ENCODE data around the gene ADAMTS14.
A peak's percentile ranks its signal among the peaks of the same experiment; 100 is the strongest.
"Not testable (repeated sequence)": the region's sequence is repeated elsewhere in the genome, so short reads cannot be mapped to it uniquely, and the experiment has no call there.

ADAMTS14 gene

DNA sequence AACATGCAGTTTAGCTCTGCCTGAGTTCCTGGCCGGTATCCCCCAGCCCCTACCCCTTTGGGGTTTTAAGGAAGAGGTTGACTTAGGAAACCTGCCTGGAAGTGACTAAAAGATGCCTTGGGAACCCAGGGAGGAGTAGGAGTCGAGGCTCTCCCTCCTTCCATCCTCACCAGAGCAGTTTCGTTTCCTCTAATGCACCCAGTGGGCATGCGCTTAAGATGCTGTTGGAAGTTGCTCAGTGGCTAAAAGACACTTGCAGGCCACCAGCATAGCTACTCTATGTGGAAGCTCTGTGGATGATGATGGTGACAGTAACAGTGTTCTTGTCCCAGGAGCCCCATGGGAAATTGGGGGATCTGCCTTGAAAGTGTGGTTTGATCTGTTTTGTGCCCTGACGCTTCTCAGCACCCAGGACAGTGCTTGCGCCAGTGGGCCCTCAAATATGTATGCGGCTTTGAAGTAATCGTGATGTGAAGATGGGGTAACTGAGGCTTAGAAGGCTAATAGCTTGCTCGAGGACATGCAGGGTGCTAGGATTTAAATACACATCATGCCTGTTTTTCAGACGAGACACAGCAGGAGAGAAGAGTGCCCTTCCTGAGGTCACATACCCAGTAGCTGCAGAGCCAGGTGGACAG is 80.8 kb downstream of the ADAMTS14 start:
- DNase-seq (ENCODE audit: low spot score), result no peak

DNA sequence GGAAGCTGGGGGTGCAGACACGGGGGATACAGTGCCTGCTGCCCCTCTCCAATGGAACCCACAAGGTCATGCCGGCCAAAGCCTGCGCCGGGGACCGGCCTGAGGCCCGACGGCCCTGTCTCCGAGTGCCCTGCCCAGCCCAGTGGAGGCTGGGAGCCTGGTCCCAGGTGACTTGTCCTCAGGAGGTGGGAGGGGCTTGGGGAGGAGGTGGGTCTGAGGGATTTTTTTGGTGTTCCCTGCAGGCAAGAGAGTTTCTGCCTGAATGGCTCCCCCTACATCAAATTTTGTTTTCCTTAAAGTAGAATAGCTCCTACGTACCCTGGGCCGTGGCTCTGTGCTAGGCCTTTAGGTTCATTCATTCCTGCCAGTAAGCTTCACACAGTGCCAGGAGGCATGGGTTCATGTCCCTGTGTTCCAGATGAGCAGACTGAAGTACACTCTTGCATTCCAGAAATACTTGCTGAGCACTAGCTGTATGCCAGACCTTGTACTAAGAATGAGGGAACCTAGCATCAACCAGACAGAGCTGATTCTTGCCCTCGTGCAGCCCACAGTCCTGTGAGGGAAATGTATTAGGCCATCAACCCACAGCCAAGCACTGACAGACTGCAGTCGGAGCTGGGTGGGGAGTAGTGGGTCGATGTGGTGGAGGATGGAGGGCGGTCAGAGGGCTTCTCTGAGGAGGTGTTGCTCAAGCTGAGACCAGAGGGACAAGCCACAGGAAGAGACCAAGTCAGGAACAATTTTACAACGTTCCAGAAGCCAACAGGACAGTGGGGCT is 81.7 kb downstream of the ADAMTS14 start:
- no peak for DNase-seq (ENCODE audit: low spot score)

DNA sequence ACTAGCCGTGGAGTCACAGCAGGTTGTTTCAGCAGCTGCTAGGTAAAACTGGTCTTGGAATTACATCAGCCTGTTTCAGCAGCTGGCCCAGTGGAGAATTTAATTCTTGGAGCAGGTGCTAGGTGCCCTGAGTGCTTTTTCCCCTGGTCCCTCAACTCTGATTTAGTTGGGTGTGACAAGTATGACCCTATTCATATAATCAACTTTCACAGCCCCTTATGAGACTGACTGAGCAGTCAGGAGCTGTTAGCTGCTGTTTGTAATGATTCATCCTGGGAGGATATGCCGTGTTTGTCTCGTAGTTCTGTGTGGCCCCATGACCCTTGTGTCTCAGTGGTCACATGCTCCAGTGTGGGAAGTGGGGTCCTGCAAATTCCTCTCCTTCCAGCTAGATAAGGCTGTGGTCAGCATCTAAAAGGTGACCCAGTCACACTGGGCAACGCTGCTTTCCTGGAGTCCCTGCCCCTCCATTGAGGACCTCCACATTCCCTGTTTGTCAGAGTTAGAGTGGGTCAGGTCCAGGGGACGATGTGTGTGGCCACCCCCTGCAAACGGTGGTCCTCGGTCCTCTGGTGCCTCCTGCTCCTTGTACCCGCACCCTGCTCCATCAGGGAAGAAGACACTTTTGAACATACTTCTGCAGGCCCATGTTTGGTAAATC is 84.5 kb downstream of the ADAMTS14 start:
- DNase-seq (ENCODE audit: low spot score), result no peak

DNA sequence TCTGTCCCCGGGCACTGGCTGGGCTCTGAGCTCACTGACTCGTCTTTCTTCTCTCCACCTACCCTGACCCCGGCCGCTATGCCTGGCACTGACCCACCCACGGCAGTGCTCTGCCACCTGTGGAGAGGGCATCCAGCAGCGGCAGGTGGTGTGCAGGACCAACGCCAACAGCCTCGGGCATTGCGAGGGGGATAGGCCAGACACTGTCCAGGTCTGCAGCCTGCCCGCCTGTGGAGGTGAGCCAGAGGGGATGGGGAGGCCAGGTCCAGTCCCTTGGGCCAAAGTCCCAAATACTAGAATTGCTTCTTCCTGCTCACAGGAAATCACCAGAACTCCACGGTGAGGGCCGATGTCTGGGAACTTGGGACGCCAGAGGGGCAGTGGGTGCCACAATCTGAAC is 85.5 kb downstream of the ADAMTS14 start:
- DNase-seq (ENCODE audit: low spot score), result no peak

DNA sequence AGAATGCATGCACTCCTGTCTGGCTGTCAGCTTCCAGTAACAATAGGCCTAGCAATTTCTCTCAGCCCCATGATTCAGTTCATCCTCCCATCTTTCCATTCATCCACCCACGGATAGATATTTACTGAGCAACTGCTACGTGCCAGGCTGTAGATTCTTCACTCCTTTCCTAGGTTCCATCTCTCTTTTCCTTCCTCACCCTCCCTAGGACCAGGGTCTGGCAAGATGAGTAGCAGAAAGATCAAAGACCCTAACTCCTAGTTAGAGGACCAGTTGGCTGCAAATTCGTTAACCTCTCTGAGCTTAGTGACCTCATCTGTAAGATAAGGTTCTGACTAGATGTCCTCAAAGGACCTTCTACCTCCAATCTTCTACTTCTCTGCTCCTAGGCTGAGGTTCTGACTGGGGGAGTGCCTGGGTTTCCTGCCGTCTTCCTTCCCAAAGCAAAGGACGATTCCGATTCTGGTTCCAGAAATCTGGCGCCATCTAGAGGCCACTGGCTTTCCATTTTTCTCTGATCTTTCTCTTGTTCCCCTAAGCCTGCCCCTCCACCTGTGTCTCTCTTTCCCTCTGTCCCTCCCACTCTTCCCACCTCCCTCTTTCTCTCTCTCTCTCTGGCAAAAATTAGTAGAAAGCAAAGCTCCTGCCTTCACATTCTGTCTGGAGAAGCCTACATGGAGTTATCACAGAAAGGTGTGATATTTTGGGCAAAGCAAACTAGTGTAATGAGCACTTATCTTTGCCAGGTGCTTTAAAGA is 86.6 kb downstream of the ADAMTS14 start:
- DNase-seq (ENCODE audit: low spot score), result peak; percentile 79

DNA sequence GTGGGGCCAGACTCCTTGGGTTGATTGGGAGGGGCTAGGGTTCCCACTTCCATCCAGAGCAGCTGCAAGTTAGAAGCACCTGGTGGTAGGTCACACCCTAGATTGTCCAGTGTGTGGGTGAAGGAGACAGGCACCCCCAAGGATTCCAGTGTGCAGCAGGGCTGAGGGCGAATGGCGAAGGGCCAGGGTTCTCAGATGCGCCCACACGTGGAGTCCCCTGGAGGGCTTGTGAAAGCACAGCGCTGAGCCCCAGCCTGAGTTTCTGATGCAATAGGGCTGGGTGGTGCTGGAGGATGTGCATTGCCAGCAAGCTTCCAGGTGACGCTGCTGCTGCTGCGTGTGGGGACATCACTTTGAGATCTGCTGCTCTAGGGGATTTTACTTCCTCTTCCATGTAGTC is 87.5 kb downstream of the ADAMTS14 start:
- DNase-seq (ENCODE audit: low spot score), result no peak

DNA sequence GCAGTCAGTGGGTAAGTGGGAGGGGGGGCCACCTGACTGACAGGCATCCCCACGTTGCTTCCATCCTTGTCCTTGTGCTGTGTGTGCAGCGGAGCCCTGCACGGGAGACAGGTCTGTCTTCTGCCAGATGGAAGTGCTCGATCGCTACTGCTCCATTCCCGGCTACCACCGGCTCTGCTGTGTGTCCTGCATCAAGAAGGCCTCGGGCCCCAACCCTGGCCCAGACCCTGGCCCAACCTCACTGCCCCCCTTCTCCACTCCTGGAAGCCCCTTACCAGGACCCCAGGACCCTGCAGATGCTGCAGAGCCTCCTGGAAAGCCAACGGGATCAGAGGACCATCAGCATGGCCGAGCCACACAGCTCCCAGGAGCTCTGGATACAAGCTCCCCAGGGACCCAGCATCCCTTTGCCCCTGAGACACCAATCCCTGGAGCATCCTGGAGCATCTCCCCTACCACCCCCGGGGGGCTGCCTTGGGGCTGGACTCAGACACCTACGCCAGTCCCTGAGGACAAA is 88.0 kb downstream of the ADAMTS14 start:
- DNase-seq (ENCODE audit: low spot score), result no peak

DNA sequence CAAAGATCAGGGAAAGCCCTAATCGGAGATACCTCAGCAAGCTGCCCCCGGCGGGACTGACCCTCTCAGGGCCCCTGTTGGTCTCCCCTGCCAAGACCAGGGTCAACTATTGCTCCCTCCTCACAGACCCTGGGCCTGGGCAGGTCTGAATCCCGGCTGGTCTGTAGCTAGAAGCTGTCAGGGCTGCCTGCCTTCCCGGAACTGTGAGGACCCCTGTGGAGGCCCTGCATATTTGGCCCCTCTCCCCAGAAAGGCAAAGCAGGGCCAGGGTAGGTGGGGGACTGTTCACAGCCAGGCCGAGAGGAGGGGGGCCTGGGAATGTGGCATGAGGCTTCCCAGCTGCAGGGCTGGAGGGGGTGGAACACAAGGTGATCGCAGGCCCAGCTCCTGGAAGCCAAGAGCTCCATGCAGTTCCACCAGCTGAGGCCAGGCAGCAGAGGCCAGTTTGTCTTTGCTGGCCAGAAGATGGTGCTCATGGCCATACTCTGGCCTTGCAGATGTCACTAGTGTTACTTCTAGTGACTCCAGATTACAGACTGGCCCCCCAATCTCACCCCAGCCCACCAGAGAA is 88.8 kb downstream of the ADAMTS14 start:
- DNase-seq (ENCODE audit: low spot score), result no peak

DNA sequence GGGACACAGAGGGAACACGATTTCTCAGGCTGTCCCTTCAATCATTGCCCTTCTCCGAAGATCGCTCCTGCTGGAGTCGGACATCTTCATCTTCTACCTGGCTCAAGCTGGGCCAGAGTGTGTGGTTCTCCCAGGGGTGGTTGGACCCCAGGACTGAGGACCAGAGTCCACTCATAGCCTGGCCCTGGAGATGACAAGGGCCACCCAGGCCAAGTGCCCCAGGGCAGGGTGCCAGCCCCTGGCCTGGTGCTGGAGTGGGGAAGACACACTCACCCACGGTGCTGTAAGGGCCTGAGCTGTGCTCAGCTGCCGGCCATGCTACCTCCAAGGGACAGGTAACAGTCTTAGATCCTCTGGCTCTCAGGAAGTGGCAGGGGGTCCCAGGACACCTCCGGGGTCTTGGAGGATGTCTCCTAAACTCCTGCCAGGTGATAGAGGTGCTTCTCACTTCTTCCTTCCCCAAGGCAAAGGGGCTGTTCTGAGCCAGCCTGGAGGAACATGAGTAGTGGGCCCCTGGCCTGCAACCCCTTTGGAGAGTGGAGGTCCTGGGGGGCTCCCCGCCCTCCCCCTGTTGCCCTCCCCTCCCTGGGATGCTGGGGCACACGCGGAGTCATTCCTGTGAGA is 89.5 kb downstream of the ADAMTS14 start:
- DNase-seq (ENCODE audit: low spot score), result no peak

DNA sequence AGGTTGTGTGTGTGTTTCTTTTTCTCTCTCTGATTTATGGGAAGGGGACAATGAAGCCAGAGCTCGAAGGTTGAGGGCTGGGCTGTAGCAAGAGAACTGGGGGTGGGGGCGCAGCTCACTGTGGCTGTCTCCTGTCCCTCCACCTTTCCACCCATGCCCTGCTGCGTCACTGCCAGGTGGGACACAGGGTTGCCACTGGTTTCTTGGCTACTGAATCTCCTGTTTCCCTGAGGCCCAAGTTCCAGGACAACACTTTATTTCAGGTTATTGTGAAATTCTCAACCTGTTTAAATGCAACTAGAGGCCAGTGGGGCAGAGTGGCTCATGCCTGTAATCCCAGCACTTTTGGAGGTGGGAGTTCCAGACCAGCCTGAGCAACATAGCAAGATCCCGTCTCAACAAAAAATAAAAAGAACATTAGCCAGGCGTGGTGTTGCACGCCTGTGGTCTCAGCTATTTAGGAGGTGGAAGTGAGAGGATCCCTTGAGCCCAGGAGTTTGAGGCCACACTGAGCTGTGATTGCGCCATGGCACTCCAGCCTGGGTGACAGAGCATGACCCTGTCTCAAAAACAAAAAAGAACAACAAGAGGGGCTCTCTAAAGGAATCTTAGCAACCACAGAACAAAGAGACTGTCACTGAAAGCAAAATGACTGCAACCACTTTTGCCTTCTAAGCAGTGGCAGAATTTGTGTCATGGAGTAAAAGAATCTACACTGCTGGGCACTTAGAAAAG is 90.3 kb downstream of the ADAMTS14 start:
- no peak for DNase-seq (ENCODE audit: low spot score)

DNA sequence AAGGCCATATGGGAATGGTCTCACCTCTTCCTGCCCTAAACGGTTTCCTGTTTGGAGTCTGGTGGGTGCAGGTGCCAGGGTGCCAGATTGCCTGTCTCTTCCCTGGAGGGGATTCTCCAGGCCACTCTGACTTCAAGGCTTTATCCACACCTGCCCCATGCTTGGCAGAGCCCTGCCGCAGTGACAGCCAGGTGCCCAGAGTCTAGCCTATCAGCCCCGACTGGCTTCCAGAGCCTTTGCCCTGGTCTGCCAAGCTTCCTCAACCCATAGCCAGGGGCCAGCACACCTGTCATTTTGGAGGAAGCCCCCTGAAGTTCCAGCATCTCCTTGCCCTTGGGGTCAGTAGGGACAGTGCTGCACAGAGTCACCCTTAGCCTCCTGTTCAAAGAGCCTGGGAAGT is 91.3 kb downstream of the ADAMTS14 start:
- no peak for DNase-seq (ENCODE audit: low spot score)

DNA sequence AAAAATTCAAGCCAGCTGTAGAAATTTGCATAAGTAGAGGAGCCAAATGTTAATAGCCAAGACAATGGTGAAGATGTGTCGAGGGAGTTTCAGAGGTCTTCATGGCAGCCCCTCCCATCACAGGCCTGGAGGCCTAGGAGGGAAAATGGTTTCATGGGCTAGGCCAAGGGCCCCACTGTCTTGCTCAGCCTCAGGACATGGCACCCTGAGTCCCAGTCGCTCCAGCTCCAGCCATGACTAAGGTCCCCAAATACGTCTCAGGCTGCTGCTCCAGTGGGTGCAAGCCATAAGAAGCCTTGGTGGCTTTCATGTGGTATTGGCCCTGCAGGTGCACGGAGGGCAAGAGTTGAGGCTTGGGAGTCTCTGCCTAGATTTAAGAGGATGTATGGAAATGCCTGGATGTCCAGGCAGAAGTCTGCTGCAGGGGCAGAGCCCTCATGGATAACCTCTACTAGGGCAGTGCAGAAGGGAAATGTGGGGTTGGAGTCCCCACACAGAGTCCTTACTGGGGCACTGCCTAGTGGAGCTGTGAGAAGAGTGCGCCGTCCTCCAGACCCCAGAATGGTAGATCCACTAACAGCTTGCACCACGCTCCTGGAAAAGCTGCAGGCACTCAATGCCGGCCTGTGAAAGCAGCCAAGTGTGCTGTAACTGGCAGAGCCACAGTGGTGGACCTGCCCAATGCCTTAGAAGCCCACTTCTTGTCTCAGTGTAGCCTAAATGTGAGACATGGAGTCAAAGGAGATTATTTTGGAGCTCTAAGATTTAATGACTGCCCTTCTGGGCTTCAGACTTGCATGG is 93.7 kb downstream of the ADAMTS14 start:
- DNase-seq (ENCODE audit: low spot score), result no peak

DNA sequence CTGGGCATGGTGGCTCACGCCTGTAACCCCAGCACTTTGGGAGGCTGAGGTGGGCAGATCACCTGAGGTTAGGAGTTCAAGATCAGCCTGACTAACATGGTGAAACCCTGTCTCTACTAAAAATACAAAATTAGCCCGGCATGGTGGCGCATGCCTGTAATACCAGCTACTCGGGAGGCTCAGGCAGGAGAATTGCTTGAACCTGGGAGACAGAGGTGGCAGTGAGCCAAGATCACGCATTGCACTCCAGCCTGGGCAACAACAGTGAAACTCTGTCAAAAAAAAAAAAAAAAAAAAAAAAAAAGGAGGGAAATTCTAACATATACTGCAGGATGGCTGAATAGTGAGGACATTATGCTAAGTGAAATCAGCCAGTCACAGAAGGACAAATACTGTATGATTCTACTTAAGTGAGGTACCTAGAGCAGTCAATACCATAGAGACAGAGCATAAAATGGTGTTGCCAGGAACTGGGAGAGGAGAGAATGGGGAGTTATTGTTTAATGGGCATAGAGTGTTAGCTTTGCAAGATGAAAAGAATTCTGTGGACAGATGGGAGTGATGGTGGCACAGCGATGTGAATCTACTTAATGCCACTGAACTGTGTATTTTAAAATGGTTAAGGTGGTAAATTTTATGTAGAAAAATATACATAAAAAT is 95.8 kb downstream of the ADAMTS14 start:
- not testable (repeated sequence) for DNase-seq (ENCODE audit: low spot score)

DNA sequence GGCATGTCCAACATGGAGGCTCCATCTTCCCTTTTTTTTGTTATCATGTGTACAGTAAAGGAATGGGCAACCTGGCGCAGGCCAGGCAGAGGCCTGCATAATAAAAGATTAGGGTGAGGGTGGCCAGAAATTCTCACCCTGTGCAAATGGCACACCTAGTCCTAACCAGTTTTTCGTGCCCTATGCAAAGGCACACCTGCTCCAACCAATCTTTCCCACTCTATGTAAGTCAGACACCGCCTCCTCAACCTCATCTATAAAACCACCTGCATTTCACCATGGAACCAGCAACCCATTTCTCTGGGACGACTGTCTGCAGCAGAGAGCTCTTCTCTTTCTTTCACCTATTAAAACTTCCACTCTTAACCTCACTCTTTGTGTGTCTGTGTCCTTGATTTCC is 96.8 kb downstream of the ADAMTS14 start:
- no peak for DNase-seq (ENCODE audit: low spot score)

DNA sequence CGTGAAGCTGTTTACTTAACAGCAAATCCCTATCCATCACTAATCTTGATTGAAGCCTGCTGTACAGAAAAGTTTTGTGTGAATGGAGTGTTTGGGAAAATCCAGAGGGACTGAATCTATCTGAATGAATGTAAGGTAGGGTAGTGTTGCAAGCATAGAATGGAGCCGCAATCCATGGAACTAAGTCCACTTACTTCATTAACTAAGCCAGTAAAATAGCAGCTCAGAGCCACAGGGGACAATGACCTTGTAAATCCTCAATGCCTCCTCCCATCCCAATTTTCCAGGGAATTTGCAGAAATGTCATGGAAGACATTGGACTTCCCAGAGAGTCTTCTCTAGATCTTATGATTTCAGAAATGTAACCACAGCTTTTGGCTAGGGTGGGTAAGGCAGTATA is 97.7 kb downstream of the ADAMTS14 start:
- DNase-seq (ENCODE audit: low spot score), result no peak

DNA sequence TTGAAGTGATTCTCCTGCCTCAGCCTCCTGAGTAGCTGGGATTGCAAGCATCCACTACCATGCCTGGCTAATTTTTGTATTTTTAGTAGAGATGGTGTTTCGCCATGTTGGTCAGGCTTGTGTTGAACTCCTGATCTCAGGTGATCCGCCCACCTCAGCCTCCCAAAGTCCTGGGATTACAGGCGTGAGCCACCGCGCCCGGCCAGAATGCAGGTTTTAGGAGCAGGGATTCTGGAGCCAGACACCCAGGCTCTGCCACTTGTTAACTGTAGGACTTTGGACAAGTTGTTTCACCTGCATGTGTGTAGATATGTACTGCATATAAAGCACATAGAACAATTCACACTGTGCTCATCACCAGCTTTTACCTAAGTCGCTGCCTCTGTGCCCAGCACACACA is 98.2 kb downstream of the ADAMTS14 start:
- DNase-seq (ENCODE audit: low spot score), result not testable (repeated sequence)

DNA sequence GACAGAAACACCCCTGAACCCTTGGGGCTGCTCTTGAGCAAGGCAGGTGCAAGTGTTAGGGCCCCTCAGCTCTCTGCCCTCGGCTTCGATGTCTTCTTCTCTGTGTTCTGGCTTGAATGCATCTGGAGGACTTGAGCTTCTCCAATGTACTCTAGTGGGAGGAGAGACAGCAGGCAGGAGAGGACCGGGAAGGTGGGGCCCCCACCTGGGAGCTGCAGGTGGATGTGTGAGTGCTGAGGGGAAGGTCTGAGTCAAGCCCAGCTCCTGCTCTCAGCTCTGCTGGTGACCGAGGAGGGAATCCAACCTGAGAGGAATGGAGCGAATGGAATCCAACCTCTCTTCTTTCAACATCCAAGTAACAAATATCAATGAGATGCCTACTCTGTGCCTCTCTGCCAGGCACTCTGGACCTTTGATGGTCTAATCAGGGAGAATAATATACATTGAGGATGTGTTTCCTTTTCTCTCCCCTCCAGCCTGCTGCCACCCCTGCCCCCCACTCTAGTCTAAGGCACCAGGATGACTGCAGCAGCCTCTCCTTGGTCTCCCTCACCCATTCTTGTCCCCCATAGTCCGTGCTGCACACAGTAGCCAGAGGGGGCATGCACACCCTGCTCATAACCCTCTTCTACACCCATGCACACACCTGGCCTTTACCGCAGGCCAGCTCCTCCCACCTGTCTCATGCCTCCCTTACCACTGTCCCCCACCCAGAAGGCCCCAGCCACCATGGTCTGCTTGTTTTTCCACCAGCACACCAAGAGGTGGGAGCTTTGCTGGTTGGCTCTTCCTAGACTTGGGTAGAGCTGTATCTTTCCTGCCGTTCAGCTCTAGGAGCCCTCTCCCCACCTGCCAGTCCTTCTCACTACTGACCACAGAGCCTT is 99.2 kb downstream of the ADAMTS14 start:
- no peak for DNase-seq (ENCODE audit: low spot score)

DNA sequence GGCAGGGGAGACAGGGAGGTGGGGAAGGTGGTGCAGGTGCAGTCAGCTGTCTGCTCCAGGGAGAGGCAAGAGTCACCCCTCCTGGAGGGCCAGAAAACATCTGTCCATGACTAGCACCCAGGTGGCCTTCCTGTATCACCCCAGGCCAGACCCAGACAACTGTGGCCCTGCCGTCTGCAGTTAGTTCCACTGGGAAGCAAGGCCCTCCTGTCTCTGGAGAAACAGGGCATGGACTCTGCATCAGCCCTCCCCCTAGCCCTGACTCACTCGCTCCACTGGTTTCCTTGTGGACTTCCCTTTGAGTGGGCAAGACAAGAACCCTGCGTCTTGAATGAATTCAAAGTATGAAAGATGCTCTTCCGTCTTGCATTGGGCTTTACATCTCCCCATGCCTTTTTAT is 100.3 kb downstream of the ADAMTS14 start:
- DNase-seq (ENCODE audit: low spot score), result no peak

Data from putamen (tissue), 1 donor.